Umbilical cord (tissue), 2 donors: ENCODE results near the gene DLGAP4. TPM values are rescaled to one million over a fixed set of nuclear protein-coding genes. Genes with fewer than 3 reads are reported as not detected.

Source experiments
- DNase-seq: peaks from one replicate; pipeline ENCODE4 v3.0.0-alpha.2; 2015; ENCODE audit warnings: low spot score
- total RNA-seq: library from RNA; depleted of rRNA; stranded (reverse); fragments of >200 nt; gene quantifications from one replicate; pipeline ENCODE4 v1.2.3, GENCODE V29; 2014; ENCODE audit warnings: low replicate concordance; ENCODE audit not compliant: insufficient read depth

The DLGAP4 gene
- total RNA-seq, 1 donor from 2014 or later, result 12.5 TPM

- no peak for DNase-seq
These were observed 25.1 kb downstream of the DLGAP4 start for GRCh38 chr20:36331209-36331608.

GRCh38 chr20:36333841-36334240 is 27.7 kb downstream of the DLGAP4 start:
- no peak for DNase-seq

GRCh38 chr20:36334281-36335205 is 28.4 kb downstream of the DLGAP4 start:
- DNase-seq, result no peak

GRCh38 chr20:36335206-36335870 is 29.2 kb downstream of the DLGAP4 start:
- no peak for DNase-seq

GRCh38 chr20:36336204-36336603 is 30.1 kb downstream of the DLGAP4 start:
- no peak for DNase-seq

GRCh38 chr20:36336954-36337704 is 31.0 kb downstream of the DLGAP4 start:
- DNase-seq, result no peak

GRCh38 chr20:36337886-36338285 is 31.7 kb downstream of the DLGAP4 start:
- no peak for DNase-seq

GRCh38 chr20:36339646-36340592 is 33.8 kb downstream of the DLGAP4 start:
- DNase-seq, result no peak

GRCh38 chr20:36340593-36340990 is 34.5 kb downstream of the DLGAP4 start:
- DNase-seq, result no peak

GRCh38 chr20:36341331-36342020 is 35.3 kb downstream of the DLGAP4 start:
- no peak for DNase-seq

GRCh38 chr20:36342331-36343120 is 36.4 kb downstream of the DLGAP4 start:
- no peak for DNase-seq

GRCh38 chr20:36343641-36344040 is 37.5 kb downstream of the DLGAP4 start:
- DNase-seq, result no peak

- DNase-seq, result peak; percentile 62
These were observed 38.5 kb downstream of the DLGAP4 start for GRCh38 chr20:36344517-36345132.

GRCh38 chr20:36346256-36346655 is 40.1 kb downstream of the DLGAP4 start:
- no peak for DNase-seq

- no peak for DNase-seq
These were observed 43.4 kb downstream of the DLGAP4 start for GRCh38 chr20:36349384-36350170.

GRCh38 chr20:36350439-36350838 is 44.3 kb downstream of the DLGAP4 start:
- no peak for DNase-seq

GRCh38 chr20:36351937-36352336 is 45.8 kb downstream of the DLGAP4 start:
- no peak for DNase-seq

- no peak for DNase-seq
These were observed 46.9 kb downstream of the DLGAP4 start for GRCh38 chr20:36352843-36353553.
